OCI-LY7 (cell line): Measurements from ENCODE around the gene SELPLG.

ENCODE experiments used
- CTCF ChIP-seq: fragments of 200-600 bp; sonication (generic); conservative IDR thresholded peaks from 2 replicates; pipeline ENCODE4 v1.5.1; 2014; ENCODE audit warnings: mild to moderate bottlenecking, antibody characterized with exemption, low read length, moderate library complexity, mixed read lengths
- EZH2phosphoT487 ChIP-seq: fragments of 200-600 bp; sonication (generic); IDR thresholded peaks from 2 replicates; pipeline ENCODE4 v1.6.1; 2018; ENCODE audit warnings: low read depth, borderline replicate concordance, mild to moderate bottlenecking, mixed run types, antibody characterized with exemption, low read length, moderate library complexity, mixed read lengths

- TF ChIP-seq CTCF (no peak), EZH2phosphoT487 (no peak)
Measured at GRCh38 chr12:108648371-108648770, 14.7 kb upstream of the SELPLG start.
